ENCODE results near the gene FCRL1.

FCRL1 gene

DNA sequence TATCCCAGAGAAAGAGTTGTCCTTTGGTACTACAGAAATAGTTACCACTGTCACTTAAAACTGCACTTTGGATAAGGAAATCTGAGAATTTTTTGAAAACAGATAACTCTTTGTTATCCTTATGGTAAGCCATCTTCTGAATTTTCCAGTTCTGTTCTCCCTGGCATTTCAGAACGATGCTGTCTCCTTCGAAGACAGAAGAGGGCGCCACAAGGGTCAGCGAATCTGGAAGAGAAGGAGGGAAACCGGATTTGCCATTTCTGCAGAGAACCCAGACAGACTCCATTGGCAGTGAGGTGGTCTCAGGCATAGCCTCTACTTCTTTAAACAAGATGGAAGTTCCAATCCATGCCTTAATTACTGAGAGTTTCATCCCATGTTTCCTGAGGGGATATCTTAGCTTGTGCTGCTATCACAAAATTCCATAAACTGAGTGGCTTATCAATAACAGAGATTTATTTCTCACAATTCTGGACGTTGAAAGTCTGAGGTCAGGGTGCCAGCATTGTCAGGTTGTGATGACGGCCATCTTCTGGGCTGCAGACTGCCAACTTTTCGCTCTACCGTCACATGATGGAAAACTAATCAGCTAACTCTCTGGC is 49.4 kb downstream of the FCRL1 start:
- Histone ChIP-seq H4K20me1 (ENCODE audit: insufficient read depth, low read length, poor library complexity, severe bottlenecking) (no peaks in the 10 kb centered on the region), H2AFZ (ENCODE audit: low read length) (no peak overlapping the region), H3K9me2 (replicated peaks; ENCODE audit: low read depth, low read length) (no peaks in the 10 kb centered on the region), H3F3A (ENCODE audit: low read depth) (peaks cover 14% of the 10 kb centered on the region), H3K4me2 (ENCODE audit: low read depth, low read length, poor library complexity, severe bottlenecking) (peak overlapping the region; percentile 53), H3K79me2 (ENCODE audit: insufficient read depth, low read length) (no peaks in the 10 kb centered on the region), H3K27me3 (ENCODE audit: insufficient read depth, low read length, poor library complexity, severe bottlenecking) (no peaks in the 10 kb centered on the region), H3K36me3 (ENCODE audit: insufficient read depth, low read length) (no peaks in the 10 kb centered on the region), H3K4me3 (ENCODE audit: low read length, poor library complexity, severe bottlenecking) (no peak overlapping the region), H3K9me3 (ENCODE audit: insufficient read depth, low read depth, low read length) (no peaks in the 10 kb centered on the region), H3K4me1 (ENCODE audit: insufficient read depth, low read length, poor library complexity, severe bottlenecking) (peaks cover 48% of the 10 kb centered on the region), H3K9ac (ENCODE audit: low read depth, low read length, poor library complexity, severe bottlenecking) (no peak overlapping the region)
- TF ChIP-seq EZH2phosphoT487 (IDR thresholded peaks at IDR 0.05; ENCODE audit: borderline replicate concordance), result no peak
- peak; percentile 87 for TF ChIP-seq CTCF (conservative IDR thresholded peaks at IDR 0.05; ENCODE audit: low read length)

GRCh38 chr1:157766792-157767191 is 53.1 kb downstream of the FCRL1 start:
- Histone ChIP-seq H3K36me3 (ENCODE audit: insufficient read depth, low read length) (no peaks in the 10 kb centered on the region), H3K9ac (ENCODE audit: low read depth, low read length, poor library complexity, severe bottlenecking) (no peak overlapping the region), H3K4me2 (ENCODE audit: low read depth, low read length, poor library complexity, severe bottlenecking) (no peak overlapping the region)

DNA sequence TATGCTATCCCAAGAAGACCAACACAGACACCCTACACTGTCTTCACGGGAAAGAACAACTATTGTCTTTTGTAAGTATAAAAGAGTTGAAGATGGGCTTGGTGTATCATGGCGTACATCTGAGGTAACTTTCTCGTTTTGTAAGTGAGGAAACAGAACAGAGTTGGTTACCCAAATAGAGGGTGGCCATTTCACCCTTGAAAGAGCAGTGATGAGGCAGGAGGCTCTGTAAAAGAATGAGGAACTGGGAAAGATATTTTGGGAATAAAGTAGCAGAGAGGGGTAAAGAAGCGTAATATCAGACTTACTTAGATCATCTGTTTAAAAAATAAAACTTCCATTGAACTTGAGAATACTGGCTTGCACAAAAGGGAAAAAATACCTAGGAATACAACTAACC is 61.9 kb downstream of the FCRL1 start:
- TF ChIP-seq CTCF (conservative IDR thresholded peaks at IDR 0.05; ENCODE audit: low read length), result no peak
- TF ChIP-seq EZH2phosphoT487 (IDR thresholded peaks at IDR 0.05; ENCODE audit: borderline replicate concordance), result no peak
- no peak overlapping the region for H3K4me3 ChIP-seq (ENCODE audit: low read length, poor library complexity, severe bottlenecking)
- H2AFZ ChIP-seq (ENCODE audit: low read length), result no peak overlapping the region
- no peaks in the 10 kb centered on the region for H3K4me1 ChIP-seq (ENCODE audit: insufficient read depth, low read length, poor library complexity, severe bottlenecking)
- H3K4me2 ChIP-seq (ENCODE audit: low read depth, low read length, poor library complexity, severe bottlenecking), result no peak overlapping the region
- no peaks in the 10 kb centered on the region for H3K36me3 ChIP-seq (ENCODE audit: insufficient read depth, low read length)
- no peaks in the 10 kb centered on the region for H3F3A ChIP-seq (ENCODE audit: low read depth)
- no peaks in the 10 kb centered on the region; the same call in 1 of the 2 replicates for H3K9me3 ChIP-seq (ENCODE audit: insufficient read depth, low read depth, low read length)
- no peaks in the 10 kb centered on the region for H4K20me1 ChIP-seq (ENCODE audit: insufficient read depth, low read length, poor library complexity, severe bottlenecking)
- H3K27me3 ChIP-seq (ENCODE audit: insufficient read depth, low read length, poor library complexity, severe bottlenecking), result no peaks in the 10 kb centered on the region
- H3K9ac ChIP-seq (ENCODE audit: low read depth, low read length, poor library complexity, severe bottlenecking), result no peak overlapping the region
- no peaks in the 10 kb centered on the region for H3K79me2 ChIP-seq (ENCODE audit: insufficient read depth, low read length)
- no peaks in the 10 kb centered on the region for H3K9me2 ChIP-seq (replicated peaks; ENCODE audit: low read depth, low read length)

More at GRCh38 chr1:157766792-157767191, 53.1 kb downstream of the FCRL1 start:
- H2AFZ ChIP-seq (ENCODE audit: low read length), result no peak overlapping the region
- H3K4me1 ChIP-seq (ENCODE audit: insufficient read depth, low read length, poor library complexity, severe bottlenecking), result peaks cover 20% of the 10 kb centered on the region
- H3K27me3 ChIP-seq (ENCODE audit: insufficient read depth, low read length, poor library complexity, severe bottlenecking), result no peaks in the 10 kb centered on the region
- H3K4me3 ChIP-seq (ENCODE audit: low read length, poor library complexity, severe bottlenecking), result no peak overlapping the region
- peaks cover 4% of the 10 kb centered on the region for H3F3A ChIP-seq (ENCODE audit: low read depth)
- H3K9me2 ChIP-seq (replicated peaks; ENCODE audit: low read depth, low read length), result no peaks in the 10 kb centered on the region
- TF ChIP-seq CTCF (conservative IDR thresholded peaks at IDR 0.05; ENCODE audit: low read length), result no peak
- TF ChIP-seq EZH2phosphoT487 (IDR thresholded peaks at IDR 0.05; ENCODE audit: borderline replicate concordance), result no peak
- no peaks in the 10 kb centered on the region for H3K79me2 ChIP-seq (ENCODE audit: insufficient read depth, low read length)
- H3K9me3 ChIP-seq (ENCODE audit: insufficient read depth, low read depth, low read length), result no peaks in the 10 kb centered on the region
- H4K20me1 ChIP-seq (ENCODE audit: insufficient read depth, low read length, poor library complexity, severe bottlenecking), result no peaks in the 10 kb centered on the region
